ENCODE measurements around the gene PITPNB. TPM values are rescaled to one million over a fixed set of nuclear protein-coding genes. Genes with fewer than 3 reads are reported as not detected.

The PITPNB gene
- polyA plus RNA-seq, 4 donors = 13.2 to 47.5 (median 22.8) TPM

- Histone ChIP-seq H3K27ac (ENCODE audit: low read depth in 1 of 3, low read length in 2 of 3) (peak overlapping the region in 2 of 3 donors; percentile 55 to 95), H3K27me3 (ENCODE audit: control insufficient read depth in 3 of 3, insufficient read depth in 3 of 3, low read length in 3 of 3) (no peaks in the 10 kb centered on the region), H3K4me1 (ENCODE audit: control insufficient read depth in 3 of 3, insufficient read depth in 2 of 3, low read depth in 1 of 3, low read length in 2 of 3) (peaks cover 5 to 66% (median 16%) of the 10 kb centered on the region in 3 donors), H3K4me3 (ENCODE audit: low read depth in 1 of 3, low read length in 3 of 3) (no peak overlapping the region), H3K9me3 (ENCODE audit: control insufficient read depth in 2 of 2, insufficient read depth in 1 of 2, low read depth in 1 of 2, low read length in 1 of 2) (no peaks in the 10 kb centered on the region), H3K36me3 (ENCODE audit: control insufficient read depth in 3 of 3, insufficient read depth in 2 of 3, low read depth in 1 of 3, low read length in 3 of 3) (peaks cover 0 to 13% (median 0%) of the 10 kb centered on the region in 3 donors)
- DNase-seq (no peak), FAIRE-seq (no peak)
- 75 to 99% (median 93%) methylated on average over 6 of the region's 6 CpGs for WGBS, 3 donors
Observed at GRCh38 chr22:27865496-27865895, 53.6 kb downstream of the PITPNB start.

GRCh38 chr22:27863556-27863955, 55.5 kb downstream of the PITPNB start:
- Histone ChIP-seq H3K27ac (ENCODE audit: low read depth in 1 of 3, low read length in 2 of 3) (peak overlapping the region in 1 of 3 donors; percentile 29), H3K4me1 (ENCODE audit: control insufficient read depth in 3 of 3, insufficient read depth in 2 of 3, low read depth in 1 of 3, low read length in 2 of 3) (peaks cover 6 to 61% (median 19%) of the 10 kb centered on the region in 3 donors)
- FAIRE-seq = no peak

GRCh38 chr22:27863001-27863400, 56.1 kb downstream of the PITPNB start:
- no peak for FAIRE-seq

More at GRCh38 chr22:27863556-27863955, 55.5 kb downstream of the PITPNB start:
- H3K4me3 ChIP-seq (ENCODE audit: low read depth in 1 of 3, low read length in 3 of 3) = no peak overlapping the region
- no peak for DNase-seq
- peaks cover 0 to 17% (median 2%) of the 10 kb centered on the region in 3 donors for H3K36me3 ChIP-seq (ENCODE audit: control insufficient read depth in 3 of 3, insufficient read depth in 2 of 3, low read depth in 1 of 3, low read length in 3 of 3)
- 80 to 88% (median 85%) methylated on average over 2 of the region's 2 CpGs for WGBS, 3 donors
- no peaks in the 10 kb centered on the region for H3K27me3 ChIP-seq (ENCODE audit: control insufficient read depth in 3 of 3, insufficient read depth in 3 of 3, low read length in 3 of 3)
- H3K9me3 ChIP-seq (ENCODE audit: control insufficient read depth in 2 of 2, insufficient read depth in 1 of 2, low read depth in 1 of 2, low read length in 1 of 2) = no peaks in the 10 kb centered on the region

GRCh38 chr22:27859336-27859735, 59.7 kb downstream of the PITPNB start:
- Histone ChIP-seq H3K4me1 (ENCODE audit: control insufficient read depth in 3 of 3, insufficient read depth in 2 of 3, low read depth in 1 of 3, low read length in 2 of 3) (peaks cover 5 to 58% (median 7%) of the 10 kb centered on the region in 3 donors), H3K36me3 (ENCODE audit: control insufficient read depth in 3 of 3, insufficient read depth in 2 of 3, low read depth in 1 of 3, low read length in 3 of 3) (peaks cover 7 to 32% (median 21%) of the 10 kb centered on the region in 3 donors), H3K27me3 (ENCODE audit: control insufficient read depth in 3 of 3, insufficient read depth in 3 of 3, low read length in 3 of 3) (no peaks in the 10 kb centered on the region), H3K27ac (ENCODE audit: low read depth in 1 of 3, low read length in 2 of 3) (peak overlapping the region in 2 of 3 donors; percentile 61 to 71), H3K4me3 (ENCODE audit: low read depth in 1 of 3, low read length in 3 of 3) (no peak overlapping the region), H3K9me3 (ENCODE audit: control insufficient read depth in 2 of 2, insufficient read depth in 1 of 2, low read depth in 1 of 2, low read length in 1 of 2) (no peaks in the 10 kb centered on the region)
- DNase-seq (no peak), FAIRE-seq (no peak)
- 21 to 47% (median 41%) methylated on average over 2 of the region's 2 CpGs for WGBS, 3 donors

More at GRCh38 chr22:27863001-27863400, 56.1 kb downstream of the PITPNB start:
- peak overlapping the region in 2 of 3 donors; percentile 17 to 29 for H3K27ac ChIP-seq (ENCODE audit: low read depth in 1 of 3, low read length in 2 of 3)
- H3K27me3 ChIP-seq (ENCODE audit: control insufficient read depth in 3 of 3, insufficient read depth in 3 of 3, low read length in 3 of 3) = no peaks in the 10 kb centered on the region
- no peak for DNase-seq
- no peak overlapping the region for H3K4me3 ChIP-seq (ENCODE audit: low read depth in 1 of 3, low read length in 3 of 3)
- H3K9me3 ChIP-seq (ENCODE audit: control insufficient read depth in 2 of 2, insufficient read depth in 1 of 2, low read depth in 1 of 2, low read length in 1 of 2) = no peaks in the 10 kb centered on the region
- WGBS, 3 donors = 82 to 93% (median 88%) methylated on average over 1 of the region's 1 CpG
- peaks cover 6 to 59% (median 14%) of the 10 kb centered on the region in 3 donors for H3K4me1 ChIP-seq (ENCODE audit: control insufficient read depth in 3 of 3, insufficient read depth in 2 of 3, low read depth in 1 of 3, low read length in 2 of 3)
- peaks cover 0 to 17% (median 3%) of the 10 kb centered on the region in 3 donors for H3K36me3 ChIP-seq (ENCODE audit: control insufficient read depth in 3 of 3, insufficient read depth in 2 of 3, low read depth in 1 of 3, low read length in 3 of 3)

GRCh38 chr22:27858626-27859025, 60.4 kb downstream of the PITPNB start:
- peak in 1 of 2 donors; percentile 48 for DNase-seq
- Histone ChIP-seq H3K4me3 (ENCODE audit: low read depth in 1 of 3, low read length in 3 of 3) (no peak overlapping the region), H3K4me1 (ENCODE audit: control insufficient read depth in 3 of 3, insufficient read depth in 2 of 3, low read depth in 1 of 3, low read length in 2 of 3) (peaks cover 5 to 56% (median 7%) of the 10 kb centered on the region in 3 donors), H3K27me3 (ENCODE audit: control insufficient read depth in 3 of 3, insufficient read depth in 3 of 3, low read length in 3 of 3) (no peaks in the 10 kb centered on the region), H3K27ac (ENCODE audit: low read depth in 1 of 3, low read length in 2 of 3) (peak overlapping the region in 1 of 3 donors; percentile 89), H3K9me3 (ENCODE audit: control insufficient read depth in 2 of 2, insufficient read depth in 1 of 2, low read depth in 1 of 2, low read length in 1 of 2) (no peaks in the 10 kb centered on the region), H3K36me3 (ENCODE audit: control insufficient read depth in 3 of 3, insufficient read depth in 2 of 3, low read depth in 1 of 3, low read length in 3 of 3) (peaks cover 7 to 32% (median 22%) of the 10 kb centered on the region in 3 donors)
- WGBS, 3 donors = 15 to 65% (median 46%) methylated on average over 1 of the region's 1 CpG
- no peak for FAIRE-seq

- no peak for DNase-seq
- WGBS, 3 donors = 88 to 93% (median 93%) methylated on average over 6 of the region's 6 CpGs
- H3K4me1 ChIP-seq (ENCODE audit: control insufficient read depth in 3 of 3, insufficient read depth in 2 of 3, low read depth in 1 of 3, low read length in 2 of 3) = peaks cover 3 to 44% (median 7%) of the 10 kb centered on the region in 3 donors
- no peak overlapping the region for H3K4me3 ChIP-seq (ENCODE audit: low read depth in 1 of 3, low read length in 3 of 3)
- H3K36me3 ChIP-seq (ENCODE audit: control insufficient read depth in 3 of 3, insufficient read depth in 2 of 3, low read depth in 1 of 3, low read length in 3 of 3) = peaks cover 12 to 30% (median 24%) of the 10 kb centered on the region in 3 donors
- H3K27ac ChIP-seq (ENCODE audit: low read depth in 1 of 3, low read length in 2 of 3) = peak overlapping the region in 1 of 3 donors; percentile 89
- no peaks in the 10 kb centered on the region for H3K9me3 ChIP-seq (ENCODE audit: control insufficient read depth in 2 of 2, insufficient read depth in 1 of 2, low read depth in 1 of 2, low read length in 1 of 2)
- FAIRE-seq = no peak
- no peaks in the 10 kb centered on the region for H3K27me3 ChIP-seq (ENCODE audit: control insufficient read depth in 3 of 3, insufficient read depth in 3 of 3, low read length in 3 of 3)
Observed at GRCh38 chr22:27857443-27857842, 61.6 kb downstream of the PITPNB start.

- H3K27ac ChIP-seq (ENCODE audit: low read depth in 1 of 3, low read length in 2 of 3) = peak overlapping the region in 1 of 3 donors; percentile 89
Observed at GRCh38 chr22:27856386-27856785, 62.7 kb downstream of the PITPNB start.

GRCh38 chr22:27853424-27853823, 65.6 kb downstream of the PITPNB start:
- Histone ChIP-seq H3K9me3 (ENCODE audit: control insufficient read depth in 2 of 2, insufficient read depth in 1 of 2, low read depth in 1 of 2, low read length in 1 of 2) (no peaks in the 10 kb centered on the region), H3K4me1 (ENCODE audit: control insufficient read depth in 3 of 3, insufficient read depth in 2 of 3, low read depth in 1 of 3, low read length in 2 of 3) (peaks cover 0 to 34% (median 5%) of the 10 kb centered on the region in 3 donors), H3K27me3 (ENCODE audit: control insufficient read depth in 3 of 3, insufficient read depth in 3 of 3, low read length in 3 of 3) (no peaks in the 10 kb centered on the region), H3K36me3 (ENCODE audit: control insufficient read depth in 3 of 3, insufficient read depth in 2 of 3, low read depth in 1 of 3, low read length in 3 of 3) (peaks cover 26 to 41% (median 35%) of the 10 kb centered on the region in 3 donors), H3K27ac (ENCODE audit: low read depth in 1 of 3, low read length in 2 of 3) (no peak overlapping the region), H3K4me3 (ENCODE audit: low read depth in 1 of 3, low read length in 3 of 3) (no peak overlapping the region)
- FAIRE-seq (no peak), DNase-seq (no peak)
- 65 to 87% (median 84%) methylated on average over 6 of the region's 6 CpGs for WGBS, 3 donors

More at GRCh38 chr22:27856386-27856785, 62.7 kb downstream of the PITPNB start:
- H3K27me3 ChIP-seq (ENCODE audit: control insufficient read depth in 3 of 3, insufficient read depth in 3 of 3, low read length in 3 of 3) = no peaks in the 10 kb centered on the region
- H3K36me3 ChIP-seq (ENCODE audit: control insufficient read depth in 3 of 3, insufficient read depth in 2 of 3, low read depth in 1 of 3, low read length in 3 of 3) = peaks cover 19 to 31% (median 31%) of the 10 kb centered on the region in 3 donors
- FAIRE-seq (no peak), DNase-seq (peak; percentile 15 to 44)
- H3K4me1 ChIP-seq (ENCODE audit: control insufficient read depth in 3 of 3, insufficient read depth in 2 of 3, low read depth in 1 of 3, low read length in 2 of 3) = peaks cover 3 to 44% (median 7%) of the 10 kb centered on the region in 3 donors
- H3K9me3 ChIP-seq (ENCODE audit: control insufficient read depth in 2 of 2, insufficient read depth in 1 of 2, low read depth in 1 of 2, low read length in 1 of 2) = no peaks in the 10 kb centered on the region
- no peak overlapping the region for H3K4me3 ChIP-seq (ENCODE audit: low read depth in 1 of 3, low read length in 3 of 3)
- 93 to 98% (median 97%) methylated on average over 4 of the region's 4 CpGs for WGBS, 3 donors

All from small intestine (tissue), 7 donors.